Peyer's patch (tissue), 4 donors: ENCODE data around the gene LHCGR.

Experiments used
- CTCF ChIP-seq, 6 experiments: fragments of 450-650 bp in 4 of 6; fragments of 200-600 bp in 2 of 6; sonication (generic) in 1 of 6; IDR thresholded peaks; one replicate each; pipeline ENCODE4 v1.5.1; 2017 to 2019; ENCODE audit warnings: antibody characterized with exemption in 6 of 6, mild to moderate bottlenecking in 3 of 6, moderate library complexity in 1 of 6
- POLR2A ChIP-seq, 2 donors: fragments of 450-650 bp; IDR thresholded peaks; one replicate each; pipeline ENCODE4 v1.5.1; 2017; ENCODE audit warnings: antibody characterized with exemption in 2 of 2, mild to moderate bottlenecking in 2 of 2, moderate library complexity in 2 of 2

GRCh38 chr2:48756289-48756688 is 765 bp upstream of the LHCGR start:
- TF ChIP-seq CTCF (IDR thresholded peaks at IDR 0.05): no peak
- no peak for TF ChIP-seq POLR2A (IDR thresholded peaks at IDR 0.05)
